GM18867 (cell line): Measurements from ENCODE around the gene SULT1C3.

ENCODE experiments used
- ATAC-seq: cut with Tn5 transposase; IDR thresholded peaks from one replicate; pipeline ENCODE4 v1.9.1; 2021; ENCODE audit warnings: mild to moderate bottlenecking, moderate library complexity; ENCODE audit not compliant: unreplicated experiment

The SULT1C3 gene

DNA sequence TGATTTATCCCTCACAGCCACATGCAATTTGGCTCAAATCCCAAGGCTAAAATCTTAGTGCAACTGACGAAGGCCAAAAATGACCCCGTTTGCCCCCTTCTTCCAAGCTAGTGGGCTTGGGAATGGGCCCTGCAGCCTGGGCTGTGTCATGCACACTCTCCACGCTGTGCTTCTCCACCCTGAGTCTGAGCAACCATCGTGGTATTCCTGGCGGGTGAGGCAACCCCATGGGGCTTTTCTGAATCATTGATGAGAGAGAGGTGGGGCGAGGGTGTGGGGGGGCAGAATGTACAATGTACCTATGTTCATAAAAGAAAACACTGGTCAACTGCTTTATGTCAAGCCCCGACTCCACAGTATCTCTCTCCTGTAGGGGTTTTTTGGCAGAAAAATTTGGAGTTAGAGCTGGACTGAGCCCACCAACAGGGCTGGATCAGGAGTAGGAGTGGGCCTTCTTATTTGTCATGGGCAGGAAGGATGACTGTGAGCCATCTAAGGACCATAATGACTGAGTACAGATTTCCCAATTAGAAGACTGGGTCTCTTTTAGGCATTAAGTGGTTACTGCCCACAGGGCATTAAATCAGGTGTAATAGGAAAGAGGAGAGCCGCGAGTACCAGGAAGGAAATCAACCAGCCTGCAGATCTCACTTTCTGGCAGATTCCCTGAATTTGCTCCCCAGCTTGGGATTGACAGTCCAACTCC is 57.8 kb downstream of the SULT1C3 start:
- ATAC-seq: no peak

DNA sequence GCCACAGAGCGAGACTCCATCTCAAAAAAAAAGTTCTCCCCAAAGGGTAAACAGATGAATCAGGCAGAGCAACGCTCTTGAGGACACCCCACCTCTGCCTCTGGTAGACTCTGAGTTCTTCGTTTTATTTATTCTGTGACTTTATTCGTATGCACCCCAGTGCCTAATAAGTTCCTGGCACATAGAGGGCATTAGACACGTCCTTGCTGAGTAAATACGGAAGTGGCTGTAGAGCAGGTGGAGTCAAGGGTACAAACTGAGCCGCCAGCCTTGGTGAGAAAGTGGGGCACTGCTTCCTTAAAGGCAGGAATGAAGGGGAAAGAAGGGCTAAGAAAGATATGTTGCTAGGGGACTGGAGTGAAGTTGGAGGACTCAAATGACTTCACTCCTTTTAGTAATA is 61.8 kb downstream of the SULT1C3 start:
- ATAC-seq: no peak

DNA sequence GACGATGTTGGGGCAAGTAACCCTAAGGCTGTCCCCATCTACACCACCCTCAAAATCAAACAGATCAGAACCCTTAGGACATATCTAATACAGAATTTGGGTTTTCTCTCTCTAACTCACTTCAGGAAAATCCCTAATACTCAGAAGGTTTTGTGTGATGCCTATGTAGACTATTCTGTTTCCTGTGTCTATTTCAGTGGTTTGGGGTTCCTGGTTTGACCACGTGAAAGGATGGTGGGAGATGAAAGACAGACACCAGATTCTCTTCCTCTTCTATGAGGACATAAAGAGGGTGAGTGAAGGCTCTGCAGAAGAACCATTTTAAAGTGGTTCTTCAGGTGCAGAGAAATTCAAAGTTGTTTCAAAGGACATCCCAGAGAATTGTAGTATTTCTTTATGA is 65.2 kb downstream of the SULT1C3 start:
- ATAC-seq: peak; percentile 65

DNA sequence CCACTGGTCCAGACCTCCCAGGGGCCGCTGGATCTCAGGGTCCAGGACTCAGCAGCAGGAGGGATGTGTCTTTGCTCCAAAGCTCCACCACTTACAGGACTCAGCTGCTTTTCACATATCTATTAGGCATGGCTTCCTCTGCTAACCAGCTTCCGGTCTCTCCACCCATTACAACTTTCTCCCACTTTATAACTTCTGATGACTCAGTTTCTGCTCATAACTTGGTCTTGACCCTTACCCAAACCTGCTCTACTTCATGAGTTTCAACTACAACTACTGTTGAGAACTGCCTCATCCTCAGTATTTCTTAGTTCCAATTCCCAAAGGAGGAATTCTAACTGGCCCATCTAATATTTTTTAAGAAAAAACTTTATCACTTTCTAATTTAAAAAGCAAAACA is 66.1 kb downstream of the SULT1C3 start:
- ATAC-seq: no peak

DNA sequence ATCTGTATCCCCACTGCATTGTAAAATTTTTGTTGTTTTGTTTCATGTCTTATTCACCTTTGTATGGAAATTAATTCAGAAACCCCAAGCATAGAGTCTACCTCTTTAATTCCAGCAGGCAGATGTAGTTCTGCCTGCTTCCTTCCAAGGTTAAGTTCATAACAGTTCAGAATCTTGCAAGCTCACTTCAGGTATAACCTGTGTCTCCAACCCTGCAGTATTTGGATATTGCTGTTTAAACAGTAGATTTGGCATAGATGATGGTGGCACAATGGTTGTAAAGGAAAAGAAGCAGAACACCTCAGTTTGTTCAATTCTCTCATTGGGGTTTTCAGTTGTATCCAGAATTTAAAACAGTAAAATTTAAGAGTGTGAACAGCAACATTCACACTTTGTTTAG is 70.1 kb downstream of the SULT1C3 start:
- no peak for ATAC-seq
